Ammon's horn (tissue), 1 donor: ENCODE data around the gene ARF1.
"Not testable (repeated sequence)": the region's sequence is repeated elsewhere in the genome, so short reads cannot be mapped to it uniquely, and the experiment has no call there.

Experiments used
- DNase-seq: peaks from one replicate; pipeline ENCODE4 v3.0.0-alpha.2; 2016; ENCODE audit warnings: low spot score

ARF1 gene

DNA sequence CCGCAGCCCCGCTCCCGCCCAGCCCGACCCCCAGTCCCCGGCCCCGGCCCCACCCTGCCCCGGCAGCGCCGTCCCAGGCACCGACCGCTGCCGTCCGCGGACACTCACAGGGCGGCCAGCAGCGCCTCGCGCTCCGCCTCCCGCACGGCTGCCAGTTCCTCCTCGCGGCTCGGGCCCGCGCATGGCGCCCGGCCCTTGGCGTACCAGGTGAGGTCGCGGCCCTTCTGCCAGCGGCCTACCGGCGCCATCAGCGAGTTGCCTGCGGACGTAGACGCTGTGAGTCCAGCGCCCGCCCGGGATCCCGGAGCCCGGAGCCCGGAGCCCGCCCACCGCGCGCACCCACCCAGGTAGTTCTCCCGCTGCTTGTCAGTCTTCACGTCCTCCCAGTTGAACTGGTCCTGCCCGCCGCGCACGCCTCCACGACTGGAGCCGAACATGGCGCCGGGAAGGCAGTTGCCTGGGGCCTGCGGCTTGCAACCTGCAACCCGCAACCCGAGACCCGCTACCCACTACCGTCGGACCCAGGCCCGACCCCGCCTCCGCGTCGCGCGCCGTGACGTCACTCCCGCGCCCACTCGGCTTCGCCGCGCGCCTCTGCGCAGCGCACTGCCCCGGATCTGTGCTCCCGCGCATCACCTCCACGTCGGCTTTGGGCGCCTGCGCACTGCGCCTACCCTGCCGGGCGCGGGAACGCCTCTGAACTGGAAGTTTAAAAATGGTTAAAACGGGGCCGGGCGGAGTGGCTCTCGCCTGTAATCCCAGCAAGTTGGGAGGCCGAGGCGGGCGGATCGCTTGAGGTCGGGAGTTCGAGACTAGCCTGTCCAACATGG, 20.5 kb downstream of the ARF1 start, which contains the start of gene C1orf35:
C1orf35 (minus strand) TSS at position 535 of the 830 bp plus-strand sequence; CDS start at position 437, 98 bp downstream.
- peak; percentile 90 for DNase-seq

DNA sequence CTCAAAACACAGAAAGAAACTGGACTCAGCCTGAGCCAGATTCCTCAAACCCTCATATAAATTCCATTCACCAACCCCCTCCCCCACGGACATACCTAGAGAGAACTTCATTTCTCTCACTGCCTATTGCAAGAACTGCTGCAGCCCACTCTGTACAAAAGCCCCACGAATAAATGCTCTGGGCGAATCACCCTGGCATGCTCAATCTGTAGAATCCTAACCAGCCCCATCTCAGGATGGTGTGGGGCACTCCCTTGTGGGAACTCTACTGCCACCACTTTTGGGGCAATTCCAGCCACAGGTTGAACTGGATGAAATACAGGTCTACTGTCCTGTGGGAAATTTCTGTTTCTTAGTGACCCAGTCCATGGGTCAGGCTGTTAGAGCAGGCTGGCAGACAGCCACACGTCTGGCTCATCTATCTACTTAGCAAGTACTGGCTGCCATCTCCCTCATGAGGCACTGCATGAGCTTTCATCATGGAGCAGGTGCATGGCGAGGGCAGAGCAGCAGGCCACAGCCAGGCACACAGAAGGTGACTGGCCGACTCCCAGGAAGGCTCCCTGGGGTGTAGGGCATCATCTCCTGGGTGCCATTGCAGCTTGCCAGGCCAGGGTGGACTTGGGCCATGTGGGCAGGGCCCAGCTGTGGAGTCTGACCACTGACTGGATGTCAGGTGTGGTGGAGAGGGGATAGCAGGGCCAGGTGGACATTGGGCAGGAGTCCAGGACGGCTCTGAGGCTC, 22.2 kb downstream of the ARF1 start:
- DNase-seq, result no peak

DNA sequence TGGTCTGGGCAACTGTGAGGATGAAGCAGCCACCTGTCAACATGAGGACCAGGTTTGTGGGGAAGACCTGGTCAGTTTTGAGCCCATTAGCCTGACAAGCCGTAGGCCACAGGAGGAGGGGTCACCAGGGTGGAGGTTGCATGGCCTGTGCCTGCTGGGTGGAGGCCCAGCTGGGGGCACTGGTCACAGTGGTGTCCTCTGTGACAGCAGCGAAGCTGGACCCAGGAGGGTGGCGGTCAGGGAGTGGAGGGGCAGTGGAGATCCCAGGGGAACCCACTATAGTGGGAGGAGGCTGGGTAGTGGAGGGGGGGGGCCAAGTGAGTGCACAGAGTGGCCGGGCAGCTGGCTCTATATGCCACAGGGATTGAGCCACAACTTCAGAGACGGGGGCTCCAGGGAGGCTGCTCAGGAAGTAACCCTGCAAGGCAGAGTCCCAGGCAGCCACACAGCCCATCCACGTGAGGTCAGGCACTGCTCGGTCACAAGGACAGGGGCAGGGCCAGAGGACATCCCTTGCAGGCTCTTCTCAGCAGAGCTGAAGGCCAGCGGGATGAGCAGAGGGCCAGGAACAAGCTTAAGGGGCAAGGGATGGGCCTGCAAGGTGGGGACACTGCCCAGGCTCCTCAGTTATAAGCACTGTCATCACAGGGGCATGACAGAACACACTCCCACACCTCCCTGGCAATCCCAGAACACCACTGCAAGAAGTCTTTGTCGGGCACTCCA, 22.9 kb downstream of the ARF1 start:
- DNase-seq, result no peak

DNA sequence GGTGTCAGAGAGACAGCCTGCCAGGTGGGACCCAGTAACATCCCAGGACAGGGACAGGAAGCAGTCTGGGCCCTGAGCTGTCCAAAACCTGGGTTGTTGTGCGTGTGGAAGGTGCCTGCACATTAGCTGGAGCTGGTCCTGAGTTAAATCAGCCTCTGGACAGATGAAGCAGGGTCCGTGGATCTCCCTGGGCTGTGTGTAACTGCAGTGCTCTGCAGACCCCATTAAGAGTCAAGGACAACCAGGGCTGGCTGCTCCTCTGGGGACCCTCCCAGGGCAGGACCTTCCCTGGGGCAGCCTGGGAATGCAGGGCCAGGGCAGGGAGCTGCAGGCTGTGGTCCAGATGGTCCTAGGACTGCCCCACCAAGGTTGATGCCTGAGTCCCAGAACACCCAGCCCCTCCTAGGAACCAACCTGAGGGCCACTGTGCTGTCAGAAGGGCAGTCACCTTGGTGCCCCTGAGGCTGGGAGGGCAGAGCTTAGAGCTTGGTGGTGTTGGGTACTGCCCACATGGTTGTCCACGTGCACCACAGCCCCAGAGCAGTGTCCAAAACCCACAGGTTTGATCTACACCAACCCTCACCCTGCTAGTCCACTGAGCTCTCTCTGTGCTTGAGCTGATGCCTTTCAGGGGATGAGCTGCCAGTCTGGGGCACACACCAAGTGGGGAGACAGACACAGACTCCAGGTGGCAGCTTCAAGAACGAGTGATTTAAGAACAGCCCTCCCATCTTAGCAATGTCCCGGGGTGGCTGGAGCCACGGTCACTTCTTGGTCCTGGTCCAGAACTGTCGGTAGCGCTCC, 23.7 kb downstream of the ARF1 start:
- DNase-seq, result no peak

DNA sequence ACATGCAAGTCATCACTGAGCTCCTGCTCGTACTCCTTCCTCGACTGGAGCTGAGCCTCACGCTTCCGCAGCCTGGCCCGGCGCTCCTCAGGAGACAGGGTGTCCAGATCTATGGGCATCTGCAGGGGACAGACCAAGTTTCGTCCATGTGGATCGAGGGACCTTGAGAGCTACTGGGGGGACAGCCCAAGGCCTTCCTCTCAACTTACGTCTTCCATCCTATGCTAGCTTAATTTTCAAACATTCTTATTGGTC, 24.2 kb downstream of the ARF1 start:
- DNase-seq, result no peak

GRCh38 chr1:228107636-228108035, 25.1 kb downstream of the ARF1 start:
- DNase-seq, result no peak

DNA sequence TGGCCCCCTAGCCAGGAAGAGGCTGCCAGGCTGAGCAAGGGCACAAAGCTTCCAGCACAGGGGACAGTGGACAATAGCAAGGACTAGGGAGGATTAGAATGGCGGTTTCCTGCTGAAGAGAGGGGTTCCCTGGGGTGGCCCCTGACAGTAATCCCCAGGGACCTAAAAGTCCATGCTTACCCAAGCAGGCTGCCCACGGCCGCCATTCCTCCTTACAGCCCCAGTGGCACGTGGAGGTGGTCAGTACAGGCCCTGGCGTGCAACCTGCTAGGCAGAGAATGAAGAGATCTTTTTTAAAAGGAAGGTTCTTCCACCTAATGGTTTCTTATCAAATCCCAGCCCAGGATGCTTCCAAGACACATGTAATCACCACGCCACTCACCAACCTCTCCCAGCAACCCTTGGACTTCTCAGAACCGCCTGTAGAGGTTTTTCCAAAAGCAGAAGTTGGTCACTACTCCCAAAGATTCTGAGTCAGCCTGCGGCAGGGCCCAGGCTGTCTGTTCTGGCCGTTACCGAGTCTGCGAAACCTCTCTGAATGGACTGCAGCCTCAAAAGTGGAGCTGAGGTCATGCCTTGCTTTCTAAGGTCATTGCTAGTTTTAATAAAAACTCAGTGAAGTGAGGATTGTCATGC, 25.7 kb downstream of the ARF1 start:
- DNase-seq, result no peak

GRCh38 chr1:228108742-228109072, 26.2 kb downstream of the ARF1 start:
- no peak for DNase-seq

GRCh38 chr1:228109073-228109961, 26.8 kb downstream of the ARF1 start, which contains the start of gene MRPL55:
Gene MRPL55 (minus strand): TSS chr1:228109299. CDS start chr1:228108260, 1,039 bp downstream.
- peak; percentile 100 for DNase-seq

- no peak for DNase-seq
These were observed 27.5 kb downstream of the ARF1 start for GRCh38 chr1:228109962-228110488.

- DNase-seq, result no peak
These were observed 28.0 kb downstream of the ARF1 start for GRCh38 chr1:228110556-228110955.

DNA sequence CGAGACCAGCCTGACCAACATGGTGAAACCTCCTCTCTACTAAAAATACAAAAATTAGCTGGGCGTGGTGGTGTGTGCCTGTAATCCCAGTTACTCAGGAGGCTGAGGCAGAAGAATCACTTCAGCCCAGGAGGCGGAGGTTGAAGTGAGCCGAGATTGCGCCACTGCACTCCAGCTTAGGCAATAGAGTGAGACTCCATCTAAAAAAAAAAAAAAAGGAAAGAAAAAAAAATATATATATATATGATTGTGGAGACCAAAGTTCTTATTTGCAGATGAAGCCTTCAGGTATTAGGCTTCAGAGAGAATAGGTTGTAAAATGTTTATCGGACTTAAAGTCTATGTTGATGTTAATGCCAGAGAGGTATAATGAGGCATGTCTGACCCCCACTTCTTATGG, 28.8 kb downstream of the ARF1 start:
- DNase-seq, result not testable (repeated sequence)

- no peak for DNase-seq
These were observed 29.7 kb downstream of the ARF1 start for GRCh38 chr1:228112167-228112566.

DNA sequence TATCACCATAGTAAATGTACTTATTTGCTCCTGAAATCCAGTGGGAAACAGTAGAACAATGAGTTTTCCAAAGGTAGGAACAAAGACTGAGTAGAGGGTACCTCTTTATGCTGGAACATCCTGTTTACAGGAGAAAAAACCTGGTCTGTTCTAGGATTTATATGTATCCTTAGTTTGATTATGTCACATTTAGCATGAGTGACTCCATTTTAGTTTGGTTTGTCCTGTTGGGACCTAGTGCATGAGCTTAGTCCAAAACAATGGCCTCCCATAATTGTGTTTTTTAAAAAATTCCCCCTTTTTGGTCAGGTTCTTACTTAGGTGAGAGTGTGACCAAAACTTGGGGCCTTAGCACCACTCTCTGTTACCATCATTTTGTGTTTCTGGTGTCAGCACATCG, 30.1 kb downstream of the ARF1 start:
- DNase-seq, result no peak

GRCh38 chr1:228114827-228115226, 32.3 kb downstream of the ARF1 start:
- no peak for DNase-seq

DNA sequence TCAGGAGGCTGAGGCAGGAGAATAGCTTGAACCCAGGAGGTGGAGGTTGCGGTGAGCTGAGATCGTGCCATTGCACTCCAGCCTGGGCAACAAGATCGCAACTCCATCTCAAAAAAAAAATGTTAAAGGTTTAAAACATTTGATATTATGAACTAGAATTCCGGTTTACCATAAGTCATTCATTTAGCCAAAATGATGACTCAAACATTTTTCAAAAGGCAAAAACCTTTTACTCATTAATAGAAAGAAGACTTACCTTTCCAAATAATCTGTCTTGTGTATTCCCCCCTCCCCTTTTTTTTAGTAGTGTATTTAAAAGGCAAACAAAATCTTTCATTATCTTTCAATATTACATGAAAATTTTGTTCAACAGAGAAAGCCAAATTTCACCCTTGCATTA, 34.8 kb downstream of the ARF1 start:
- no peak for DNase-seq

DNA sequence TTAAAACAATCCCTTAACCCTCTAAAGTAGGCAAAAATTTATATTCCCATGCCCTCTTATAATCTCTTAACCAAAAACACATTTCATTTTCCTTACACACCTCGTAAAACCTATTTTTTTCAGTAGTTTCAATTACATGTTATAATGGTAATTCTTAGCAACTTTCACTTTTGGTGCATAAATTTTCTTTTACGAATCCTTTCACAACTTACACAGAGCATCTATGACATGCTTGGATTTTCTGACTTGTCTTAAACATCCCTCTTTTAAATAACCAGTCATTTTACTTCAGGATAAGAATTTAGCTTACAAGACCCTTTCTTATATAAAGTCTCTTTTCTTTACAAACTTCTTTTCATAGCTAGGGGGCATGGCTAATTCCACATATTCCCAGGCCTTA, 35.5 kb downstream of the ARF1 start:
- DNase-seq, result no peak

DNA sequence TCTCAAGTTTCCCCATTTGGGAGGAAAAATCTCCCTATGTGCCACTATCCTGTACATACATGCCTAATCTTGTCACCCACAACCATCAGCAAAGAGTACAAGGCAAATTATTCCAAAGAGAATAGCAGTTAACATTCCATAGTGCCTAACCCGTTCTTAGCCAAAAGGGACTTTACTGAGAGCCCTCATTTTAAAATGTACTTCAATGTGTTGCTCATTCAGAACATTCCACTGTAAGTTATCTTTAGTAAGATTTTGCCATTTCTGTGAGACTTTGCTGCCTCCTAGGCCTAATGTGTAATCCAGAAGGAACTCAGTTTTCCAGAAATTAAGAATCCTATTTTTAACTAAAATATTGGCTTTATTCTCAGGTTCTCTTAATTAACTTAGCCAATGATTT, 37.8 kb downstream of the ARF1 start:
- DNase-seq, result no peak

DNA sequence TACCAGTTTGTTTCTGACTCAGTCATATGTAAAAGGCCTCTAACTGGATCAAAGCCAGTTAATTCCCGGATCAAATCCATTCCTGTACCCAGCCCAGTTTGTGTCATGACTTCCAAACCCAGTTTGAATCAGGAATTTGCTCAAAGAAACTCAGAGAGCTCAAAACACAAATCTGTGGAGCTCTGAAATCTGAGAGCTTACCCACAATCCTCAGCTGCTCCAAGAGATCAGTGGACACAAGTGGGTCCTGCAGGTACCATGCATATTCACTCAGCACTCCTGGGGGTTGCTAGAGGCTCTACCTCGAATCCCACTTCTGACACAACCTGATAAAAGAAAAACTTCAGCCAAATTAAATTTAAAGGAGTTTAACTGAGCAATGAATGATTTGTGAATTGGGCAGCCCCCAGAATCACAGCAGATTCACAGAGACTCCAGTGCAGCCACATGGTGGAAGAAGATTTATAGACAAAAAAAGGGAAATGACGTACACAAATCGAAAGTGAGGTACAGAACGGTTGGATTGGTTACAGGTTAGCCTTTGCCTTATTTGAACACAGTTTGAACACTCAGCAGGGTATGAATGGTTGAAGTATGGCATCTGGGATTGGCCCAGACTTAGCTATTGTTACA, 38.5 kb downstream of the ARF1 start:
- DNase-seq, result no peak

DNA sequence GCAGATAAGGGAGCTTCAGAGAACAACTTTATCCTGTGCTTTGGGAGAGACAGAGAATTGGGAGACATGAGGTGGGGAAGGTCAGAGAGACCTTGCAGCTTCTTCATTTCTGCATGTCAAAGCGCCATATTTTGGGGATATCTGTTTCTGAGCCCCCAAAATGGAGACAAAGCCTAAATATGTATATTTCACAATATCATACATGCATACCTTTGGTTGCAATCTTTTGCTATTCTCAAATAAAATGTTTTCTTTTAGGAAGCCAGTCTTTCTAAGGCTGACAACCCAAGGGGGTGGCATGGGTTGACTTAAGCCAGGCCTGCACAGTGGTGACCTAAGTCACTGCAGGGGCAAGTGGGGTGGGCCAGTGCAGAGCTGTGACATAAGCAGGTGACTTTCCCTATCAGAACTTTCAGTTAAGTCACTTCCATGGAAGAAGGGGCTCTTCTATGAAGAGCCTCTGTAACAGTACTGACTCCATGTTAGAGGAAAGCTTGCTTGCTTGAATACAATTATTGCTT, 40.5 kb downstream of the ARF1 start:
- no peak for DNase-seq
